HepG2 (cell line): ENCODE measurements around the gene GALR3. TPM values are rescaled to one million over a fixed set of nuclear protein-coding genes. Genes with fewer than 3 reads are reported as not detected.

Experiments used
- CREB3 ChIP-seq: sonication (generic); formaldehyde crosslinking; IDR thresholded peaks from 2 replicates; pipeline ENCODE4 v1.5.0; 2020; ENCODE audit warnings: missing genetic modification reagents
- NFAT5 ChIP-seq: sonication (generic); formaldehyde crosslinking; IDR thresholded peaks from 2 replicates; pipeline ENCODE4 v1.4.0; 2020; ENCODE audit warnings: missing genetic modification reagents
- RBM22 ChIP-seq: fragments of 200-400 bp; formaldehyde crosslinking; optimal IDR thresholded peaks from 2 replicates; pipeline ENCODE3; 2017; ENCODE audit warnings: mild to moderate bottlenecking, low read length, moderate library complexity
- TCF7L2 ChIP-seq: IDR thresholded peaks from 2 replicates; pipeline ENCODE4 v1.6.1; 2011; ENCODE audit warnings: mild to moderate bottlenecking, low read depth, low read length, moderate library complexity
- TFAP4 ChIP-seq: sonication (generic); IDR thresholded peaks from 2 replicates; pipeline ENCODE4 v1.6.1; 2016; ENCODE audit warnings: low read depth, borderline replicate concordance
- THYN1 ChIP-seq: sonication (generic); formaldehyde crosslinking; IDR thresholded peaks from 2 replicates; pipeline ENCODE4 v1.8.1; 2023; ENCODE audit warnings: low read depth, mild to moderate bottlenecking, moderate library complexity, missing genetic modification reagents, borderline replicate concordance
- TMF1 ChIP-seq: sonication (generic); formaldehyde crosslinking; IDR thresholded peaks from 2 replicates; pipeline ENCODE4 v1.8.1; 2022; ENCODE audit warnings: low read depth, missing genetic modification reagents
- ZNF354B ChIP-seq: sonication (generic); formaldehyde crosslinking; IDR thresholded peaks from 2 replicates; pipeline ENCODE4 v1.8.0; 2022; ENCODE audit warnings: mild to moderate bottlenecking, missing genetic modification reagents
- ZNF468 ChIP-seq: sonication (generic); formaldehyde crosslinking; IDR thresholded peaks from 2 replicates; pipeline ENCODE4 v1.8.0; 2022; ENCODE audit warnings: mild to moderate bottlenecking, moderate library complexity, missing genetic modification reagents
- ZNF543 ChIP-seq: sonication (generic); formaldehyde crosslinking; IDR thresholded peaks from 2 replicates; pipeline ENCODE4 v1.4.0; 2020; ENCODE audit warnings: mild to moderate bottlenecking, missing genetic modification reagents
- ZNF557 ChIP-seq: sonication (generic); formaldehyde crosslinking; IDR thresholded peaks from 2 replicates; pipeline ENCODE4 v1.4.0; 2020; ENCODE audit warnings: missing genetic modification reagents
- ZNF883 ChIP-seq: sonication (generic); formaldehyde crosslinking; IDR thresholded peaks from 2 replicates; pipeline ENCODE4 v1.5.1; 2020; ENCODE audit warnings: mild to moderate bottlenecking, missing genetic modification reagents; ENCODE audit errors: not compliant biosample characterization
- ZSCAN29 ChIP-seq: sonication (generic); formaldehyde crosslinking; conservative IDR thresholded peaks from 2 replicates; pipeline ENCODE4 v1.4.0; 2020; ENCODE audit warnings: mild to moderate bottlenecking, missing genetic modification reagents
- polyA plus RNA-seq, 8 experiments: library from polyadenylated mRNA; depleted of rRNA in 3 of 8; stranded (reverse) in 7 of 8; unstranded in 1 of 8; fragments of >200 nt; fragmentation: Illumina TruSeq in 4 of 8; extraction: Trizol in 4 of 8; gene quantifications; 2 replicates each; pipeline versions ENCODE4 v1.2.1 to v1.2.3, GENCODE V29; 2011 to 2016; ENCODE audit warnings: low read depth in 4 of 8, missing spikeins in 1 of 8, mixed read lengths in 1 of 8; ENCODE audit not compliant: insufficient read depth in 1 of 8
- total RNA-seq, 5 experiments: library from RNA; depleted of rRNA; stranded (reverse); fragments of >200 nt; fragmentation: Illumina TruSeq; extraction: Trizol; gene quantifications; 2 replicates each; pipeline ENCODE4 v1.2.3, GENCODE V29; 2016; ENCODE audit warnings: low read depth in 1 of 5
- TF ChIP-seq, protein P1 (sequence below): sonication (generic); formaldehyde crosslinking; IDR thresholded peaks from 2 replicates; pipeline ENCODE4 v1.4.0; 2020; ENCODE audit warnings: missing genetic modification reagents
- TF ChIP-seq, protein P2 (sequence below): sonication (generic); formaldehyde crosslinking; IDR thresholded peaks from 2 replicates; pipeline ENCODE4 v1.4.0; 2020; ENCODE audit warnings: mild to moderate bottlenecking, missing genetic modification reagents, borderline replicate concordance

GALR3 gene
- total and polyA plus RNA-seq, 2 of the 13 experiments (the other 11 are each of a cell fraction or from before 2014, with no cell fraction given), result 0.13 TPM; not detected in 1

GRCh38 chr22:37849089-37849751, 26.0 kb downstream of the GALR3 start, which contains the start of gene EIF3L (continued):
- TF ChIP-seq TFAP4 (peak; percentile 39; the same call in 1 of the 2 replicates), ZNF543 (0 out of 2 replicates have a peak, but pooled peaks have one; percentile 42), ZNF557 (no peak), THYN1 (CRISPR knock-in tag) (no peak), ZSCAN29 (peak; percentile 69; the same call in 1 of the 2 replicates), TMF1 (CRISPR knock-in tag) (no peak), ZNF468 (CRISPR knock-in tag) (no peak), CREB3 (CRISPR knock-in tag) (0 out of 2 replicates have a peak, but pooled peaks have one; percentile 23), ZNF883 (CRISPR knock-in tag) (peak; percentile 72), TCF7L2 (no peak), NFAT5 (no peak; the same call in 1 of the 2 replicates), RBM22 (no peak), ZNF354B (CRISPR knock-in tag) (no peak)
- TF ChIP-seq, protein P1, sequence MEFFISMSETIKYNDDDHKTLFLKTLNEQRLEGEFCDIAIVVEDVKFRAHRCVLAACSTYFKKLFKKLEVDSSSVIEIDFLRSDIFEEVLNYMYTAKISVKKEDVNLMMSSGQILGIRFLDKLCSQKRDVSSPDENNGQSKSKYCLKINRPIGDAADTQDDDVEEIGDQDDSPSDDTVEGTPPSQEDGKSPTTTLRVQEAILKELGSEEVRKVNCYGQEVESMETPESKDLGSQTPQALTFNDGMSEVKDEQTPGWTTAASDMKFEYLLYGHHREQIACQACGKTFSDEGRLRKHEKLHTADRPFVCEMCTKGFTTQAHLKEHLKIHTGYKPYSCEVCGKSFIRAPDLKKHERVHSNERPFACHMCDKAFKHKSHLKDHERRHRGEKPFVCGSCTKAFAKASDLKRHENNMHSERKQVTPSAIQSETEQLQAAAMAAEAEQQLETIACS, result peak; percentile 27; the same call in 1 of the 2 replicates
- TF ChIP-seq, protein P2, sequence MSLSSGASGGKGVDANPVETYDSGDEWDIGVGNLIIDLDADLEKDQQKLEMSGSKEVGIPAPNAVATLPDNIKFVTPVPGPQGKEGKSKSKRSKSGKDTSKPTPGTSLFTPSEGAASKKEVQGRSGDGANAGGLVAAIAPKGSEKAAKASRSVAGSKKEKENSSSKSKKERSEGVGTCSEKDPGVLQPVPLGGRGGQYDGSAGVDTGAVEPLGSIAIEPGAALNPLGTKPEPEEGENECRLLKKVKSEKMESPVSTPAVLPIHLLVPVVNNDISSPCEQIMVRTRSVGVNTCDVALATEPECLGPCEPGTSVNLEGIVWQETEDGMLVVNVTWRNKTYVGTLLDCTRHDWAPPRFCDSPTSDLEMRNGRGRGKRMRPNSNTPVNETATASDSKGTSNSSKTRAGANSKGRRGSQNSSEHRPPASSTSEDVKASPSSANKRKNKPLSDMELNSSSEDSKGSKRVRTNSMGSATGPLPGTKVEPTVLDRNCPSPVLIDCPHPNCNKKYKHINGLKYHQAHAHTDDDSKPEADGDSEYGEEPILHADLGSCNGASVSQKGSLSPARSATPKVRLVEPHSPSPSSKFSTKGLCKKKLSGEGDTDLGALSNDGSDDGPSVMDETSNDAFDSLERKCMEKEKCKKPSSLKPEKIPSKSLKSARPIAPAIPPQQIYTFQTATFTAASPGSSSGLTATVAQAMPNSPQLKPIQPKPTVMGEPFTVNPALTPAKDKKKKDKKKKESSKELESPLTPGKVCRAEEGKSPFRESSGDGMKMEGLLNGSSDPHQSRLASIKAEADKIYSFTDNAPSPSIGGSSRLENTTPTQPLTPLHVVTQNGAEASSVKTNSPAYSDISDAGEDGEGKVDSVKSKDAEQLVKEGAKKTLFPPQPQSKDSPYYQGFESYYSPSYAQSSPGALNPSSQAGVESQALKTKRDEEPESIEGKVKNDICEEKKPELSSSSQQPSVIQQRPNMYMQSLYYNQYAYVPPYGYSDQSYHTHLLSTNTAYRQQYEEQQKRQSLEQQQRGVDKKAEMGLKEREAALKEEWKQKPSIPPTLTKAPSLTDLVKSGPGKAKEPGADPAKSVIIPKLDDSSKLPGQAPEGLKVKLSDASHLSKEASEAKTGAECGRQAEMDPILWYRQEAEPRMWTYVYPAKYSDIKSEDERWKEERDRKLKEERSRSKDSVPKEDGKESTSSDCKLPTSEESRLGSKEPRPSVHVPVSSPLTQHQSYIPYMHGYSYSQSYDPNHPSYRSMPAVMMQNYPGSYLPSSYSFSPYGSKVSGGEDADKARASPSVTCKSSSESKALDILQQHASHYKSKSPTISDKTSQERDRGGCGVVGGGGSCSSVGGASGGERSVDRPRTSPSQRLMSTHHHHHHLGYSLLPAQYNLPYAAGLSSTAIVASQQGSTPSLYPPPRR (CRISPR knock-in tag), result 0 out of 2 replicates have a peak, but pooled peaks have one; percentile 34
